Mesenchymal stem cell (in vitro differentiated cells and primary cell): Measurements from ENCODE around the gene DNAH2.

Experiments
- DNase-seq: peaks from one replicate; pipeline ENCODE4 v3.0.0-alpha.2; 2013
- H2AFZ ChIP-seq: one replicate; pipeline ENCODE4 v1.6.1; 2013; ENCODE audit warnings: low read depth, mild to moderate bottlenecking, control low read depth, inconsistent platforms, low read length, moderate library complexity
- H2AK5ac ChIP-seq: 2 replicates; pipeline ENCODE4 v1.6.1; 2013; ENCODE audit warnings: low read length, moderate library complexity, mild to moderate bottlenecking, inconsistent platforms; ENCODE audit not compliant: severe bottlenecking
- H2BK120ac ChIP-seq: one replicate; pipeline ENCODE4 v1.6.1; 2013; ENCODE audit warnings: low read depth, mild to moderate bottlenecking, inconsistent platforms, low read length, moderate library complexity
- H2BK12ac ChIP-seq, 2 experiments: one replicate each; pipeline ENCODE4 v1.6.1; 2013; ENCODE audit warnings: inconsistent platforms in 2 of 2, low read length in 2 of 2, mild to moderate bottlenecking in 2 of 2, moderate library complexity in 2 of 2, control low read depth in 1 of 2
- H2BK15ac ChIP-seq: one replicate; pipeline ENCODE4 v1.6.1; 2013; ENCODE audit warnings: mild to moderate bottlenecking, low read depth, inconsistent platforms; ENCODE audit not compliant: poor library complexity, severe bottlenecking
- H2BK5ac ChIP-seq: 2 replicates; pipeline ENCODE4 v1.6.1; 2013; ENCODE audit warnings: low read depth, mild to moderate bottlenecking, low read length, control low read depth, inconsistent platforms; ENCODE audit not compliant: poor library complexity, severe bottlenecking
- H3K14ac ChIP-seq, 2 experiments: one replicate each; pipeline ENCODE4 v1.6.1; 2013; ENCODE audit warnings: inconsistent platforms in 2 of 2, low read length in 2 of 2, control low read depth in 1 of 2, mild to moderate bottlenecking in 1 of 2, moderate library complexity in 1 of 2
- H3K18ac ChIP-seq, 2 experiments: one replicate each; pipeline ENCODE4 v1.6.1; 2013; ENCODE audit warnings: inconsistent platforms in 2 of 2, low read length in 2 of 2, control low read depth in 1 of 2, low read depth in 1 of 2, mild to moderate bottlenecking in 1 of 2
- H3K23ac ChIP-seq, 2 experiments: one replicate each; pipeline ENCODE4 v1.6.1; 2013; ENCODE audit warnings: inconsistent platforms in 2 of 2, low read length in 2 of 2, mild to moderate bottlenecking in 2 of 2, moderate library complexity in 2 of 2, control low read depth in 1 of 2
- H3K27ac ChIP-seq: 2 replicates; pipeline ENCODE4 v1.5.1; 2013; ENCODE audit warnings: mild to moderate bottlenecking, moderate library complexity, low read length, control low read depth, inconsistent platforms; ENCODE audit not compliant: poor library complexity, severe bottlenecking
- H3K27me3 ChIP-seq, 2 experiments: 2 replicates each; pipeline versions ENCODE4 v1.6.1 to v1.7.0; 2013; ENCODE audit warnings: low read length in 2 of 2, mild to moderate bottlenecking in 2 of 2, moderate library complexity in 2 of 2, control low read depth in 1 of 2, inconsistent platforms in 1 of 2; ENCODE audit not compliant: control insufficient read depth in 1 of 2, insufficient read depth in 1 of 2
- H3K36me3 ChIP-seq, 2 experiments: 2 replicates each; pipeline versions ENCODE4 v1.6.1 to v1.7.0; 2013; ENCODE audit warnings: low read length in 2 of 2, control low read depth in 1 of 2, inconsistent platforms in 1 of 2, low read depth in 1 of 2, mild to moderate bottlenecking in 1 of 2; ENCODE audit not compliant: insufficient read depth in 2 of 2, control insufficient read depth in 1 of 2
- H3K4ac ChIP-seq, 2 experiments: one replicate each; pipeline ENCODE4 v1.6.1; 2013; ENCODE audit warnings: inconsistent platforms in 2 of 2, low read length in 2 of 2, mild to moderate bottlenecking in 2 of 2, moderate library complexity in 2 of 2, control low read depth in 1 of 2, low read depth in 1 of 2
- H3K4me1 ChIP-seq: 2 replicates; pipeline ENCODE4 v1.6.1; 2013; ENCODE audit warnings: low read depth, low read length, control low read depth; ENCODE audit not compliant: control insufficient read depth, insufficient read depth
- H3K4me2 ChIP-seq: 2 replicates; pipeline ENCODE4 v1.6.1; 2013; ENCODE audit warnings: low read length, mild to moderate bottlenecking, inconsistent platforms; ENCODE audit not compliant: poor library complexity, severe bottlenecking
- H3K4me3 ChIP-seq, 2 experiments: 2 replicates each; pipeline versions ENCODE4 v1.5.1 to v1.7.0; 2013; ENCODE audit warnings: low read length in 2 of 2, mild to moderate bottlenecking in 2 of 2, control low read depth in 1 of 2, low read depth in 1 of 2; ENCODE audit not compliant: insufficient read depth in 1 of 2
- H3K79me1 ChIP-seq: replicated peaks from 2 replicates; pipeline ENCODE4 v1.6.1; 2013; ENCODE audit warnings: mild to moderate bottlenecking, control low read depth, low read length, inconsistent platforms; ENCODE audit not compliant: poor library complexity, severe bottlenecking
- H3K9ac ChIP-seq: 2 replicates; pipeline ENCODE4 v1.7.0; 2013; ENCODE audit warnings: mild to moderate bottlenecking, low read length, moderate library complexity
- H3K9me3 ChIP-seq: 2 replicates; pipeline ENCODE4 v1.7.0; 2013; ENCODE audit warnings: mild to moderate bottlenecking, low read length; ENCODE audit not compliant: control insufficient read depth
- H4K8ac ChIP-seq: one replicate; pipeline ENCODE4 v1.6.1; 2013; ENCODE audit warnings: inconsistent platforms, mild to moderate bottlenecking, low read length, moderate library complexity
- H4K91ac ChIP-seq: one replicate; pipeline ENCODE4 v1.6.1; 2013; ENCODE audit warnings: mild to moderate bottlenecking, low read length, inconsistent platforms
- WGBS: methylation state at CpG from one replicate; pipeline ENCODE4 v1.1.7; 2013; ENCODE audit warnings: mixed read lengths; 5-methylcytosine and 5-hydroxymethylcytosine counted together

DNAH2 gene

GRCh38 chr17:7705269-7706255 is 12.0 kb upstream of the DNAH2 start:
- Histone ChIP-seq H2BK15ac (no peak overlapping the region), H3K4me1 (peaks cover 22% of the 10 kb centered on the region), H3K4me3 (peak overlapping the region; percentile 61 to 76), H2AFZ (peak overlapping the region; percentile 36), H3K27me3 (peaks cover 43 to 50% of the 10 kb centered on the region in 2 experiments), H3K23ac (peak overlapping the region in 1 of 2 experiments; percentile 95), H3K36me3 (peaks cover 21 to 30% of the 10 kb centered on the region in 2 experiments), H3K79me1 (peaks cover 2% of the 10 kb centered on the region), H2BK120ac (no peak overlapping the region), H3K18ac (peak overlapping the region; percentile 47 to 69), H3K14ac (no peak overlapping the region), H3K9me3 (no peaks in the 10 kb centered on the region), H3K27ac (no peak overlapping the region), H2BK5ac (no peak overlapping the region), H2BK12ac (peak overlapping the region in 1 of 2 experiments; percentile 23), H4K91ac (peak overlapping the region; percentile 32), H3K9ac (no peak overlapping the region), H4K8ac (no peak overlapping the region), H2AK5ac (no peak overlapping the region), H3K4me2 (peak overlapping the region; percentile 87), H3K4ac (peak overlapping the region in 1 of 2 experiments; percentile 67)
- DNase-seq = no peak
- 4% methylated on average over 41 of the region's 50 CpGs for WGBS

GRCh38 chr17:7706631-7707354 is 10.8 kb upstream of the DNAH2 start:
- no peaks in the 10 kb centered on the region for H3K9me3 ChIP-seq
- H3K18ac ChIP-seq = no peak overlapping the region
- peaks cover 22% of the 10 kb centered on the region for H3K4me1 ChIP-seq
- H3K79me1 ChIP-seq = peaks cover 2% of the 10 kb centered on the region
- H2BK12ac ChIP-seq = no peak overlapping the region
- no peak overlapping the region for H4K8ac ChIP-seq
- H3K27ac ChIP-seq = no peak overlapping the region
- H2AK5ac ChIP-seq = no peak overlapping the region
- peaks cover 13 to 18% of the 10 kb centered on the region in 2 experiments for H3K36me3 ChIP-seq
- H3K23ac ChIP-seq = no peak overlapping the region
- no peak overlapping the region for H4K91ac ChIP-seq
- H2BK15ac ChIP-seq = no peak overlapping the region
- H3K14ac ChIP-seq = no peak overlapping the region
- no peak overlapping the region for H2AFZ ChIP-seq
- no peak overlapping the region for H3K9ac ChIP-seq
- peaks cover 49 to 62% of the 10 kb centered on the region in 2 experiments for H3K27me3 ChIP-seq
- H3K4ac ChIP-seq = no peak overlapping the region
- H3K4me3 ChIP-seq = no peak overlapping the region
- no peak overlapping the region for H2BK120ac ChIP-seq
- no peak overlapping the region for H3K4me2 ChIP-seq
- 89% methylated on average over 2 of the region's 3 CpGs for WGBS
- DNase-seq = no peak
- no peak overlapping the region for H2BK5ac ChIP-seq

- no peak overlapping the region for H3K18ac ChIP-seq
- peaks cover 24% of the 10 kb centered on the region for H3K4me1 ChIP-seq
- H4K91ac ChIP-seq = no peak overlapping the region
- no peak for DNase-seq
- peaks cover 8 to 11% of the 10 kb centered on the region in 2 experiments for H3K36me3 ChIP-seq
- 82% methylated on average over 8 of the region's 9 CpGs for WGBS
- H3K4me2 ChIP-seq = no peak overlapping the region
- H4K8ac ChIP-seq = no peak overlapping the region
- peak overlapping the region in 1 of 2 experiments; percentile 67 for H3K23ac ChIP-seq
- H3K4me3 ChIP-seq = no peak overlapping the region
- H3K9ac ChIP-seq = no peak overlapping the region
- peaks cover 55 to 68% of the 10 kb centered on the region in 2 experiments for H3K27me3 ChIP-seq
- H2BK5ac ChIP-seq = no peak overlapping the region
- no peak overlapping the region for H2BK120ac ChIP-seq
- no peak overlapping the region for H2BK12ac ChIP-seq
- H3K14ac ChIP-seq = no peak overlapping the region
- H2BK15ac ChIP-seq = no peak overlapping the region
- H3K4ac ChIP-seq = no peak overlapping the region
- H2AK5ac ChIP-seq = no peak overlapping the region
- H2AFZ ChIP-seq = no peak overlapping the region
- H3K79me1 ChIP-seq = peaks cover 2% of the 10 kb centered on the region
- no peaks in the 10 kb centered on the region for H3K9me3 ChIP-seq
- H3K27ac ChIP-seq = no peak overlapping the region
These were observed 10.1 kb upstream of the DNAH2 start for GRCh38 chr17:7707446-7707845.
